Stimulated activated effector memory CD8-positive, alpha-beta T cell treated with anti-CD3 and anti-CD28 coated beads, Interleukin-12 subunit alpha, Interleukin-12 subunit beta, amount 100 ng/mL, for 72 hours (primary cell): Measurements from ENCODE around the gene ATXN7L2.
A peak's percentile ranks its signal among the peaks of the same experiment; 100 is the strongest.

Source experiments
- ATAC-seq: fragments of 150-1000 bp; cut with Tn5 transposase; 2 replicates; pipeline ENCODE4 v1.10.0; 2021
- DNase-seq, 2 donors: peaks; one replicate each; pipeline ENCODE4 v3.0.0; 2021 to 2022; ENCODE audit warnings: low spot score in 2 of 2
- H3K27ac Mint-ChIP-seq: one replicate; pipeline ENCODE4 v1.8.0; 2022; ENCODE audit warnings: mild to moderate bottlenecking, mixed read lengths
- H3K36me3 Mint-ChIP-seq: one replicate; pipeline ENCODE4 v1.8.0; 2022; ENCODE audit warnings: mild to moderate bottlenecking, mixed read lengths
- H3K4me1 Mint-ChIP-seq: one replicate; pipeline ENCODE4 v1.8.0; 2022; ENCODE audit warnings: mixed read lengths
- H3K4me3 Mint-ChIP-seq: one replicate; pipeline ENCODE4 v1.8.0; 2022; ENCODE audit warnings: mild to moderate bottlenecking, mixed read lengths
- H3K9me3 Mint-ChIP-seq: one replicate; pipeline ENCODE4 v1.8.0; 2022; ENCODE audit warnings: mixed read lengths

The ATXN7L2 gene

GRCh38 chr1:109521002-109521951 lies 37.6 kb downstream of the ATXN7L2 start:
- H3K27ac Mint-ChIP-seq = no peak overlapping the region
- H3K4me1 Mint-ChIP-seq = no peaks in the 10 kb centered on the region
- DNase-seq = no peak
- H3K9me3 Mint-ChIP-seq = no peaks in the 10 kb centered on the region
- H3K36me3 Mint-ChIP-seq = no peaks in the 10 kb centered on the region
- no peak overlapping the region for H3K4me3 Mint-ChIP-seq
- ATAC-seq = no peak

DNA sequence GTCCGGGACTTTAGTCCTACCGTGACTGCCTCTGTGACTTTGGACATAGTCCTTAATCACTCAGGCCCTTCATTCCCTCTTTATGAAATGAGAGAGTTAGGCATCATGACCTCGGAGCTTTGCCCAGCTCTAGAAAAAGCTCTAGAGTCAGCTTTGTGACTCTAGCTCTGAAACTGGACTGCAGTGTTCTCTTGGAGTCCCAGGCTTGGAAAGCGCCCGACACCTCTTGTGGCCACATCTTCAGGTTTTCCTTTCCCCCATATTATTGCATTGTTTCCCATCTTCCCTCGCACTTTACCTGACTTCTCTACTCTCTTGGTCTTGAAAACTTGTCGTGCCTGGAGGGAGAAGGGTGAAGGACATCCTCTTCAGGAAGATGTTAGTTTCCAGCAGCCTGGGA lies 38.3 kb downstream of the ATXN7L2 start:
- no peak for ATAC-seq
- H3K4me1 Mint-ChIP-seq = no peaks in the 10 kb centered on the region
- no peak overlapping the region for H3K4me3 Mint-ChIP-seq
- H3K9me3 Mint-ChIP-seq = no peaks in the 10 kb centered on the region
- no peaks in the 10 kb centered on the region for H3K36me3 Mint-ChIP-seq
- no peak for DNase-seq
- H3K27ac Mint-ChIP-seq = no peak overlapping the region

DNA sequence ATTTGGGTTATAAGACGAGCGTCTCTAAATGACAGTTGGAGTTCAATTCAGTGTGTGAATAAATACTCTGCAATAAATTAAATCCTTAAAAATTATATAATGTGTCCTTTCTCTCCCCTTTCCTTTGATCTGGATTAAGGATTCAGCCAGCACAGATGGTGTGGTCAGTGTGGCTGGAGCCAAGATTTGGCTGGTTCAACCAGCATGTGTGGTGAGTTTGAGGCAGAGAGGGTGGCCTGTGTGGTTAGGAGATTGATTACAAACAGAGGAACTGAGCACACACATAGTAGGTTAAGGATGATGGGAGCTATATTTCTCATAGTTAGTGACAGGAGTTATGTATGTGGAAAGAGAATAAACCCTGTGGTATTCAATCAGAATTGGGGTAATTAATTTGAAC lies 40.0 kb downstream of the ATXN7L2 start:
- Mint-ChIP-seq H3K36me3 (no peaks in the 10 kb centered on the region), H3K4me3 (no peak overlapping the region), H3K4me1 (no peaks in the 10 kb centered on the region), H3K27ac (no peak overlapping the region), H3K9me3 (no peaks in the 10 kb centered on the region)
- no peak for DNase-seq
- no peak for ATAC-seq

DNA sequence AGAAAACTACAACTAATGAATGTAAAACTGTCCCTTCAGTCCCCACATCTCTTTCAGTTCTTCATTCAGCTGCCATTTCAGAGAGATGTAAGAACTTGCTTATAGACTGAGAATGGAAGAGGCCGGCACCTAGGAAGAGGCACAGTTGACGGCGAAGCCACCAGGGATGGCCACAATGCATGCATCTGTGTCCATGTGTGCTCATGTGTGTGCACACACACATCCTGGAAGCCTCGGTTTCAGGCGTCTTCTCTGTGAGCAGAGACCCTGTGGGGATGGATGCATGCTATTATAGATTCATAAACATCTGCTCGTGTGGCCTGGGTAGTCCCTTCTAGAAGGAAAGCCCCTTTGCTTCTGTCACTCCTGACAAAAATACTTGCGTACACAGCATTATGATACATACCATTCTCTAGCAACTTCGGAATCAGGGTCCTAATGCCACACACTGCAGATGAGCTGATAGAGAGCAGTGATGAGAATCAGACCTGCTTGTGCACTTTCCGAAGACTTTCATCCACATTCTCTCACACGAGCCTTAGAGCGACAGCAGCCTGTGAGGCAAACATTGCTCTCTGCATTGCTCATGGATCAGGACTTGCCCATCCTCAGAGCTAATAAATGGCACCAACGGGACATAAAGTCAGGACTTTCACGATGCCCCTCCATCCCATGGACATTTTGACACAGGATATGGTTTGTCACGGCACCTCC lies 43.5 kb downstream of the ATXN7L2 start:
- Mint-ChIP-seq H3K36me3 (no peaks in the 10 kb centered on the region), H3K9me3 (no peaks in the 10 kb centered on the region)
- ATAC-seq = no peak

GRCh38 chr1:109527846-109528695 lies 44.4 kb downstream of the ATXN7L2 start:
- DNase-seq = no peak
- peak overlapping the region; percentile 20 for H3K27ac Mint-ChIP-seq
- no peak for ATAC-seq
- H3K4me1 Mint-ChIP-seq = peaks cover 20% of the 10 kb centered on the region
- no peaks in the 10 kb centered on the region for H3K9me3 Mint-ChIP-seq
- no peaks in the 10 kb centered on the region for H3K36me3 Mint-ChIP-seq
- no peak overlapping the region for H3K4me3 Mint-ChIP-seq

More for the DNA sequence above, 43.5 kb downstream of the ATXN7L2 start:
- Mint-ChIP-seq H3K27ac (peak overlapping the region; percentile 20), H3K4me3 (no peak overlapping the region), H3K4me1 (peaks cover 12% of the 10 kb centered on the region)
- no peak for DNase-seq

DNA sequence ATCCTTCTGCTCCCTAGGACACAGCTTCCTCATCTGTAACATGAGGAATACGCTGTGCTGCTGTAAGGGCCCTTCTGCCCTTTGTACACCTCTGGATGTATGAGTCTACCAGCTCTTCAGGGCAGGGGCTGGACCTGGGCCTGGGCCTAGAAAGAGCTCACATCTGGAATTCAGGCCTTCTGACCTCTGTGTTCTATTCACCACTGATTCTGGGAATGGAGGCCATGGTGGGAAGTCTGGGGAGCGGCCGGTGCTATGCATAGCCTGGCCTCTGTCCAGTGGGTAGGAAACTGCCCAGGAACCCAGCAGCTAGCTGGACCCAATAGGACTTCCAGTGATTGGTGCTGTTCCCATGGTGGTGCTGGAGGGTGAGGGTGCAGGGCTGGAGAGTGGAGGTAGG lies 45.0 kb downstream of the ATXN7L2 start:
- H3K4me3 Mint-ChIP-seq = no peak overlapping the region
- no peak for ATAC-seq
- DNase-seq = no peak
- H3K9me3 Mint-ChIP-seq = no peaks in the 10 kb centered on the region
- H3K36me3 Mint-ChIP-seq = no peaks in the 10 kb centered on the region
- H3K27ac Mint-ChIP-seq = peak overlapping the region; percentile 40
- H3K4me1 Mint-ChIP-seq = peaks cover 22% of the 10 kb centered on the region

GRCh38 chr1:109529881-109530456 lies 46.3 kb downstream of the ATXN7L2 start:
- ATAC-seq (no peak), DNase-seq (no peak)
- Mint-ChIP-seq H3K4me3 (no peak overlapping the region), H3K9me3 (no peaks in the 10 kb centered on the region), H3K4me1 (peaks cover 22% of the 10 kb centered on the region), H3K27ac (peak overlapping the region; percentile 40), H3K36me3 (no peaks in the 10 kb centered on the region)

- Mint-ChIP-seq H3K4me3 (no peak overlapping the region), H3K9me3 (no peaks in the 10 kb centered on the region), H3K4me1 (peaks cover 22% of the 10 kb centered on the region), H3K36me3 (no peaks in the 10 kb centered on the region), H3K27ac (peak overlapping the region; percentile 58)
- DNase-seq = no peak
- ATAC-seq = no peak
These were observed 46.9 kb downstream of the ATXN7L2 start for GRCh38 chr1:109530457-109531087.

DNA sequence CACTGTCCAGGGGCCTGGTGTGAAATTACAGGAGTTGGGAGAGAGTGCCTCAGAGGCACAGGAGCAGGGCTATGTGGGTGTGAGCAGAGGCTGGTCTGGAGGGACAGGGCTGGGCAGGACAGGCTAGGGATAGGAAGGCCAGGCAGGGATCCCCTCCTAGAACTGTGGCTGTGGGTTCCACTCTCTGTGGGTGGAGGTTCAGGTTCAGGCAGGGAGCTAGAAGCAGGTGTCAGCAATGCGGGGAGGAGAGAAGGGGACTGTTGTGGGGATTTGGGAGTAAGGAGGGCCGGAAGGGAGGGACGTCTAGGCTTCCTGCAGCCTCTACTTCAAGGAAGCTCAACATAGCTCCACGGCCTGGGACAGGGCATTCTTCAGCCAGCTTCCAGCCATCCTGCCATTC lies 47.7 kb downstream of the ATXN7L2 start:
- peaks cover 22% of the 10 kb centered on the region for H3K4me1 Mint-ChIP-seq
- H3K27ac Mint-ChIP-seq = peak overlapping the region; percentile 58
- H3K4me3 Mint-ChIP-seq = no peak overlapping the region
- H3K9me3 Mint-ChIP-seq = no peaks in the 10 kb centered on the region
- H3K36me3 Mint-ChIP-seq = no peaks in the 10 kb centered on the region
- DNase-seq = no peak
- no peak for ATAC-seq

DNA sequence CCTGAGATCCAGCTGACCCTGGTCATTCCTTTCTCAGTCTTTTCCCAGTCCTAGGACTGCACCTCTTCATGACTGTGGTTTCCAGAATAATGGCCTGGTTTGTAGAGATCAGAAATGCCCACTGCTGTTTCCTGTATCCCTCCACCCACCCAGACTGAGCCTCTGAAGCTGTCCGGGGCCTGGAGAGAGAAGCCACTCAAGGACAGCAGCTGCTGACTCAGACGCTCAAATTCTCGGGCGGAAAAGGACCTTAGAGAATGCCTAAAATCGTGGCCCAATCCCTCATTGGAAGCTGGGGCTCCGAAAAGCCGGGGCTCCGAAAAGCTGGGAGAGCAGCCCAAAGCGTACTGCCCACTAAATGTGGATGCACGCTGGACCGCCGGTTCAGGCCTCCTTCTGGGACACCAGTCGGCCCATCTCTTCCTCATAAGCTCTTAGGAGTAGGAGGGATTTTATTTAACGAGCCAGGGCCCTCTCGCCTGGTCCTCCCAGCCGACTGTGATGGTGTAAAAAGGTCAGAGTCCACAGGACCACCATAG lies 48.2 kb downstream of the ATXN7L2 start:
- ATAC-seq = no peak
- Mint-ChIP-seq H3K27ac (peak overlapping the region; percentile 97), H3K9me3 (no peaks in the 10 kb centered on the region), H3K4me1 (peaks cover 22% of the 10 kb centered on the region), H3K4me3 (peak overlapping the region; percentile 71), H3K36me3 (no peaks in the 10 kb centered on the region)
- DNase-seq = no peak

GRCh38 chr1:109532365-109533136 lies 48.8 kb downstream of the ATXN7L2 start:
- peak overlapping the region; percentile 97 for H3K27ac Mint-ChIP-seq
- H3K4me3 Mint-ChIP-seq = peak overlapping the region; percentile 71
- H3K4me1 Mint-ChIP-seq = peaks cover 22% of the 10 kb centered on the region
- no peaks in the 10 kb centered on the region for H3K9me3 Mint-ChIP-seq
- peak; percentile 94 to 97 for DNase-seq
- H3K36me3 Mint-ChIP-seq = no peaks in the 10 kb centered on the region
- ATAC-seq = peak; percentile 93

- ATAC-seq (no peak), DNase-seq (no peak)
- Mint-ChIP-seq H3K36me3 (no peaks in the 10 kb centered on the region), H3K4me1 (peaks cover 22% of the 10 kb centered on the region), H3K9me3 (no peaks in the 10 kb centered on the region), H3K27ac (no peak overlapping the region), H3K4me3 (no peak overlapping the region)
These were observed 50.7 kb downstream of the ATXN7L2 start for GRCh38 chr1:109534307-109534858.

- ATAC-seq = no peak
- peaks cover 22% of the 10 kb centered on the region for H3K4me1 Mint-ChIP-seq
- no peak overlapping the region for H3K4me3 Mint-ChIP-seq
- no peak for DNase-seq
- H3K27ac Mint-ChIP-seq = peak overlapping the region; percentile 38
- H3K36me3 Mint-ChIP-seq = no peaks in the 10 kb centered on the region
- H3K9me3 Mint-ChIP-seq = no peaks in the 10 kb centered on the region
These were observed 51.8 kb downstream of the ATXN7L2 start for GRCh38 chr1:109535481-109535880.
